Upper lobe of left lung (tissue), 6 donors: ENCODE measurements around the gene ACVR1. TPM values are rescaled to one million over a fixed set of nuclear protein-coding genes. Genes with fewer than 3 reads are reported as not detected.
"Not testable (repeated sequence)": the region's sequence is repeated elsewhere in the genome, so short reads cannot be mapped to it uniquely, and the experiment has no call there.

Source experiments
- ATAC-seq, 2 donors: fragments of 200-7000 bp; cut with Tn5 transposase; one replicate each; pipeline ENCODE4 v1.9.1; 2022; ENCODE audit warnings: mild to moderate bottlenecking in 2 of 2, moderate library complexity in 2 of 2; ENCODE audit not compliant: low FRiP score in 2 of 2
- DNase-seq, 2 donors: peaks; one replicate each; pipeline ENCODE4 v3.0.0-alpha.2; 2019 to 2020
- H3K27ac ChIP-seq, 4 donors: fragments of 200-600 bp; sonication (generic); one replicate each; pipeline ENCODE4 v1.5.1; 2016 to 2019
- H3K27me3 ChIP-seq, 4 donors: fragments of 200-600 bp; sonication (generic); one replicate each; pipeline ENCODE4 v1.5.1; 2017 to 2019
- H3K36me3 ChIP-seq, 4 donors: fragments of 200-600 bp; sonication (generic); one replicate each; pipeline ENCODE4 v1.5.1; 2016 to 2019
- H3K4me1 ChIP-seq, 4 donors: fragments of 200-600 bp; sonication (generic); one replicate each; pipeline ENCODE4 v1.5.1; 2018 to 2019
- H3K4me3 ChIP-seq, 4 donors: fragments of 200-600 bp; sonication (generic); one replicate each; pipeline ENCODE4 v1.5.1; 2017 to 2019; ENCODE audit warnings: mild to moderate bottlenecking in 2 of 4, moderate library complexity in 1 of 4
- H3K9me3 ChIP-seq, 4 donors: fragments of 200-600 bp; sonication (generic); one replicate each; pipeline ENCODE4 v1.5.1; 2018 to 2019
- EP300 ChIP-seq, 4 donors: sonication (generic); formaldehyde crosslinking; IDR thresholded peaks; one replicate each; pipeline ENCODE4 v1.5.1; 2017; ENCODE audit warnings: antibody characterized with exemption in 4 of 4, control low read depth in 2 of 4
- POLR2A ChIP-seq, 4 donors: fragments of 450-650 bp; IDR thresholded peaks; one replicate each; pipeline ENCODE4 v1.5.1; 2016 to 2017; ENCODE audit warnings: antibody characterized with exemption in 4 of 4, mild to moderate bottlenecking in 2 of 4
- POLR2AphosphoS5 ChIP-seq, 2 donors: sonication (generic); formaldehyde crosslinking; IDR thresholded peaks; one replicate each; pipeline ENCODE4 v1.5.1; 2017; ENCODE audit warnings: antibody characterized with exemption in 2 of 2
- WGBS, 2 donors: methylation state at CpG; one replicate each; pipeline ENCODE4 v1.1.5; 2017 to 2018; 5-methylcytosine and 5-hydroxymethylcytosine counted together
- total RNA-seq, 6 donors: library from RNA; depleted of rRNA in 4 of 6; stranded (reverse); fragments of >200 nt in 4 of 6; gene quantifications; one replicate each; pipeline versions ENCODE4 v1.1.0 to v1.2.1, GENCODE V29; 2016 to 2021
- TF ChIP-seq, protein P1 (sequence below), 6 experiments: fragments of 450-650 bp in 4 of 6; fragments of 200-600 bp in 2 of 6; sonication (generic) in 2 of 6; IDR thresholded peaks; one replicate each; pipeline ENCODE4 v1.5.1; 2016 to 2019; ENCODE audit warnings: antibody characterized with exemption in 6 of 6
- donor health status: DM: no; HTN: no; CAD: no; lungs with moderate emphysema.
- donor health status: DM: no; HTN: yes; CAD: no; lungs with severe emphysema.

The ACVR1 gene
- total RNA-seq, 6 donors from 2014 or later: 16.4 to 38.8 (median 25.8) TPM

DNA sequence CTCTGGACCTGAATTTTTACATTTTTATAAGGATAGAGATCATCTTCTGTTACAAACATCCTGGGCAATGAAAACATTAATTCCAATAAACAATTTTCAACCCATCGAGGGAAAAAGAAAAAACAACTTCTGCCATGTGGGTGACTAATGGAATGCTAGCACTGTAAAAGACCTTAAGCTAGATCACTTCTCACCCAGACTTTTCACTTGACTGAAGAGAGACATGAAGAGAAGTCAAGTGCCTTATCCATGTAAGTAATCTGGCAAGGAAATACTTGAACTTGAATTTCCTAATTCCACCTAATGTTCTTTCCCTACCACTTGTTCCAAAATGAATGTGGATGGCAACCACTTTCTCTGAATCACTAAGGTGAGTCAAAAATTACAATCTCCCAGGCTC is 149.2 kb downstream of the ACVR1 start:
- peak in 1 of 2 donors; percentile 59 for ATAC-seq
- WGBS, 2 donors: 73 to 79% methylated on average over 1 of the region's 1 CpG
- no peaks in the 10 kb centered on the region for H3K4me1 ChIP-seq
- TF ChIP-seq EP300 (IDR thresholded peaks at IDR 0.05) (no peak), POLR2A (IDR thresholded peaks at IDR 0.05) (no peak), POLR2AphosphoS5 (IDR thresholded peaks at IDR 0.05) (no peak)
- TF ChIP-seq, protein P1, sequence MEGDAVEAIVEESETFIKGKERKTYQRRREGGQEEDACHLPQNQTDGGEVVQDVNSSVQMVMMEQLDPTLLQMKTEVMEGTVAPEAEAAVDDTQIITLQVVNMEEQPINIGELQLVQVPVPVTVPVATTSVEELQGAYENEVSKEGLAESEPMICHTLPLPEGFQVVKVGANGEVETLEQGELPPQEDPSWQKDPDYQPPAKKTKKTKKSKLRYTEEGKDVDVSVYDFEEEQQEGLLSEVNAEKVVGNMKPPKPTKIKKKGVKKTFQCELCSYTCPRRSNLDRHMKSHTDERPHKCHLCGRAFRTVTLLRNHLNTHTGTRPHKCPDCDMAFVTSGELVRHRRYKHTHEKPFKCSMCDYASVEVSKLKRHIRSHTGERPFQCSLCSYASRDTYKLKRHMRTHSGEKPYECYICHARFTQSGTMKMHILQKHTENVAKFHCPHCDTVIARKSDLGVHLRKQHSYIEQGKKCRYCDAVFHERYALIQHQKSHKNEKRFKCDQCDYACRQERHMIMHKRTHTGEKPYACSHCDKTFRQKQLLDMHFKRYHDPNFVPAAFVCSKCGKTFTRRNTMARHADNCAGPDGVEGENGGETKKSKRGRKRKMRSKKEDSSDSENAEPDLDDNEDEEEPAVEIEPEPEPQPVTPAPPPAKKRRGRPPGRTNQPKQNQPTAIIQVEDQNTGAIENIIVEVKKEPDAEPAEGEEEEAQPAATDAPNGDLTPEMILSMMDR (IDR thresholded peaks at IDR 0.05): no peak
- no peaks in the 10 kb centered on the region for H3K36me3 ChIP-seq
- H3K27me3 ChIP-seq: no peaks in the 10 kb centered on the region
- no peak for DNase-seq
- no peak overlapping the region for H3K4me3 ChIP-seq
- H3K27ac ChIP-seq: no peak overlapping the region
- H3K9me3 ChIP-seq: peaks cover 6 to 23% (median 19%) of the 10 kb centered on the region in 4 donors

DNA sequence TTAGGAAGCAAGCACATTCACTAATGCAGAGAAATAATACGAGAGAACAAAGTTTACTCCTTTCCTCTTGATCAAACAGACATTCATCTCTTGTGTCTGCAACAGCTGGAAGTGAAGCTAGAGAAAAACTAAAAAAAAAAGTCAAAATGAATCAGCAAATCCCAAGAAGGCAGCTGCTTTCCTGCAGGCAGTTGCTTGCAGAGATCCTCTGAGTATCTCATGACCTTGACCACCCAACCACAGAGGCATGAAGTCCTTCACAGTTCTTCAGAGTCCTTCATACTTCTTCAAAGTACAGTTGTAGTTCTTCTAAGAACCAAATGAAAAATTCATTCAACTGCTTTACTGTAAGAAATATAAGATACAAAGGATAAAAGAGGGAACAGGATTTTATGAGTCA is 150.3 kb downstream of the ACVR1 start:
- 71 to 90% methylated on average over 1 of the region's 1 CpG for WGBS, 2 donors
- ATAC-seq (no peak), DNase-seq (no peak)
- Histone ChIP-seq H3K4me3 (no peak overlapping the region), H3K4me1 (no peaks in the 10 kb centered on the region), H3K27ac (no peak overlapping the region), H3K9me3 (peaks cover 11 to 26% (median 24%) of the 10 kb centered on the region in 4 donors), H3K36me3 (no peaks in the 10 kb centered on the region), H3K27me3 (no peaks in the 10 kb centered on the region)
- TF ChIP-seq POLR2A (IDR thresholded peaks at IDR 0.05) (no peak), POLR2AphosphoS5 (IDR thresholded peaks at IDR 0.05) (no peak), EP300 (IDR thresholded peaks at IDR 0.05) (no peak)
- TF ChIP-seq, protein P1 (IDR thresholded peaks at IDR 0.05): no peak

DNA sequence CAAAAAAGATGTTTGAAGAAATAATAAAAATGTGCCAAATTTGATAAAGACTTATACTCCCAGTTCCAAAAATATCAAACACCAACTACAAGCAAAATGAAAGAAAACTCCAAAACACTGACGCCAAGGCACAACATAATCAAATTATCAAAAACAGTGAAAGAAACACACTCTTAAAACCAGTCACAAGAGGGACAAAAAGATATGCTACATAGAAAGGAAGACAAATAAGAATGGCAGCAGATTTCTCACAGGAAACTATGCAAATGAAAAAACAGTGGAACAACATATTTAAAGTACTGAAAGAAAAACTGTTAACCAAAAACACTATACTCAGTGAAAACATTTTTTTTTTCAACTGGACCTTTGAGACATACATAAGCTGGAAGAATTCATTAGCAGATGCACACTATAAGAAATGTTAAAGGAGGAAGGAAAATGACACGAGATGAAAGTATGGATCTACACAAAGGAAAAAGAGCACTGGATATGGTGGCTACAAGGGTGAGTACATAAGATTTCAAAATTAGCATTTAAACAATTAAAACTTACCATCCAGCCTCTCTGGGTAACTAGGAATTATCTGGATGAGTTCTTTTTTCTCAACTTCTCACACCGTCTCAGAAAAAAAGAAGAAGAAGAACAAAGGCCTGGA is 153.4 kb downstream of the ACVR1 start:
- 94 to 99% methylated on average over 3 of the region's 3 CpGs for WGBS, 2 donors
- ATAC-seq: no peak
- no peak overlapping the region for H3K4me3 ChIP-seq
- H3K27ac ChIP-seq: no peak overlapping the region
- peaks cover 11 to 26% (median 24%) of the 10 kb centered on the region in 4 donors for H3K9me3 ChIP-seq
- DNase-seq: no peak
- peaks cover 0 to 4% (median 0%) of the 10 kb centered on the region in 4 donors for H3K36me3 ChIP-seq
- no peaks in the 10 kb centered on the region for H3K4me1 ChIP-seq
- TF ChIP-seq, protein P1 (IDR thresholded peaks at IDR 0.05): no peak
- no peak for TF ChIP-seq EP300 (IDR thresholded peaks at IDR 0.05)
- no peak for TF ChIP-seq POLR2AphosphoS5 (IDR thresholded peaks at IDR 0.05)
- TF ChIP-seq POLR2A (IDR thresholded peaks at IDR 0.05): no peak
- no peaks in the 10 kb centered on the region for H3K27me3 ChIP-seq

DNA sequence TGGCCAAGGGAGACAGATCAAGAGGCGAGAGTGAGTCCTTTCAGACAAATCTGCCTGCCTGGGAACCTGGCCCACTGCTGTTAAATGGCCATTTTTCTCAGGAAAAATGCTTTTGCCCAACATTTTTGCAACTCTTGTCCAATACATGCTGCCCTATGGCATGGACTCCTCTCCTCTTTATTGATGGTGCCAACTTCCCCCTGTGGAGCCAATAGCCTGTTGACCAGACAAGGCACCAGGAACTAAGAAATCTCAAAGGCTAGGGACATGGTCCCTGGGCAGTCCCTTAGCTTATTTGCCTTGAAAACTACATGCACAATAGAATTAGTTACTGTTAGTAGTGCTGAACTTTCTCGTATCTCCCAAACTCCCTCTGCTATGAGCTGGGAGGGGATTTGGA is 155.6 kb downstream of the ACVR1 start:
- Histone ChIP-seq H3K4me1 (no peaks in the 10 kb centered on the region), H3K4me3 (no peak overlapping the region), H3K36me3 (peaks cover 0 to 4% (median 0%) of the 10 kb centered on the region in 4 donors), H3K27me3 (no peaks in the 10 kb centered on the region), H3K9me3 (peaks cover 11 to 26% (median 24%) of the 10 kb centered on the region in 4 donors), H3K27ac (no peak overlapping the region)
- TF ChIP-seq EP300 (IDR thresholded peaks at IDR 0.05): no peak
- TF ChIP-seq POLR2A (IDR thresholded peaks at IDR 0.05): no peak
- TF ChIP-seq POLR2AphosphoS5 (IDR thresholded peaks at IDR 0.05): no peak
- TF ChIP-seq, protein P1 (IDR thresholded peaks at IDR 0.05): no peak
- WGBS, 2 donors: 95 to 98% methylated on average over 2 of the region's 2 CpGs
- DNase-seq (no peak), ATAC-seq (no peak)

DNA sequence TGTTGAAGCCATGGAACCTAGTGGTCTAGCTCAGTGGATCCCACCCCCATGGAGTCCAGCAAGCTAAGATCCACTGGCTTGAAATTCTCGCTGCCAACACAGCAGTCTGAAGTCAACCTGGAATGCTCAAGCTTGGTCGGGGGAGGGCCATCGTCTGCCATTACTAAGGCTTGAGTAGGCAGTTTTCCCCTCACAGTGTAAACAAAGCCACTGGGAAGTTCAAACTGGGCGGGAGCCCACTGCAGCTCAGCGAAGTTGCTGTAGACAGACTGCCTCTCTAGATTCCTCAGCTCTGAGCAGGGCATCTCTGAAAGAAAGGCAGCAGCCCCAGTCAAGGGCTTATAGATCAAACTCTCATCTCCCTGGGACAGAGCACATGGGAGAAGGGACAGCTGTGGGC is 171.5 kb downstream of the ACVR1 start:
- H3K27ac ChIP-seq, H3K4me1 ChIP-seq, H3K27me3 ChIP-seq, DNase-seq, H3K36me3 ChIP-seq, H3K4me3 ChIP-seq, ATAC-seq: not testable (repeated sequence)
- H3K9me3 ChIP-seq: peaks cover 0 to 16% (median 7%) of the 10 kb centered on the region in 4 donors
- WGBS, 2 donors: 58 to 71% methylated on average over 5 of the region's 5 CpGs

DNA sequence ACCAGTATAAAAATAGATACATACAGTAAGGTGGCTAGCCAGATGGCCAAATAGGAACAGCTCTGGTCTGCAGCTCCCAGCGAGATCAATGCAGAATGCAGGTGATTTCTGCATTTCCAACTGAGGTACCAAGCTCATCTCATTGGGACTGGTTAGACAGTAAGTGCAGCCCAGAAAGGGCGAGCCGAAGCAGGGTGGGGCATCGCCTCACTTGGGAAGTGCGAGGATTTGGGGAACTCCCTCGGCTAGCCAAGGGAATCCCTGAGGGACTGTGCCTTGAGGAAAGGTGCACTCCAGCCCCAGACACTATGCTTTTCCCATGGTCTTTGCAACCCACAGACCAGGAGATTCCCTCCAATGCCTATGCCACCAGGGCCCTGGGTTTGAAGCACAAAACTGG is 172.0 kb downstream of the ACVR1 start:
- DNase-seq, ATAC-seq, H3K4me3 ChIP-seq, H3K36me3 ChIP-seq, H3K4me1 ChIP-seq, H3K27ac ChIP-seq, H3K27me3 ChIP-seq: not testable (repeated sequence)
- WGBS, 2 donors: 93 to 98% methylated on average over 6 of the region's 6 CpGs
- peaks cover 0 to 16% (median 7%) of the 10 kb centered on the region in 4 donors for H3K9me3 ChIP-seq
